CD8-positive, alpha-beta memory T cell (primary cell): ENCODE measurements around the gene CFAP65. TPM values are rescaled to one million over a fixed set of nuclear protein-coding genes. Genes with fewer than 3 reads are reported as not detected.
A peak's percentile ranks its signal among the peaks of the same experiment; 100 is the strongest.

Experiments used
- CTCF ChIA-PET: fragments of 350-600 bp; sonication (Branson Sonifier 250); formaldehyde crosslinking; loops from one replicate; lab custom pipeline; 2021; ENCODE audit warnings: antibody characterized with exemption; lab: Charles Lee
- POLR2A ChIA-PET: fragments of 350-600 bp; sonication (Branson Sonifier 250); formaldehyde crosslinking; loops from one replicate; lab custom pipeline; 2021; ENCODE audit warnings: antibody characterized with exemption; lab: Charles Lee
- DNase-seq, 5 donors: peaks; one replicate each; pipeline versions ENCODE4 v3.0.0 to v3.0.0-alpha.2; 2020 to 2022; ENCODE audit warnings: mixed read lengths in 1 of 5
- H3K27ac ChIP-seq: one replicate; pipeline ENCODE4 v1.7.0; 2013; ENCODE audit warnings: low read depth, mild to moderate bottlenecking, low read length, moderate library complexity
- H3K27me3 ChIP-seq: 2 replicates; pipeline ENCODE4 v1.7.0; 2013; ENCODE audit warnings: low read length, mild to moderate bottlenecking; ENCODE audit not compliant: insufficient read depth, poor library complexity, severe bottlenecking
- H3K36me3 ChIP-seq: 2 replicates; pipeline ENCODE4 v1.7.0; 2013; ENCODE audit warnings: mild to moderate bottlenecking, low read length, moderate library complexity; ENCODE audit not compliant: insufficient read depth
- H3K4me1 ChIP-seq: 2 replicates; pipeline ENCODE4 v1.7.0; 2013; ENCODE audit warnings: mild to moderate bottlenecking, low read length, moderate library complexity; ENCODE audit not compliant: insufficient read depth
- H3K4me3 ChIP-seq: 2 replicates; pipeline ENCODE4 v1.7.0; 2013; ENCODE audit warnings: mild to moderate bottlenecking, low read length
- H3K9me3 ChIP-seq: 2 replicates; pipeline ENCODE4 v1.7.0; 2013; ENCODE audit warnings: mild to moderate bottlenecking, low read length
- H3K27ac Mint-ChIP-seq, 8 donors: one replicate each; pipeline ENCODE4 v1.8.0; 2020 to 2021; ENCODE audit warnings: mixed read lengths in 8 of 8, mild to moderate bottlenecking in 6 of 8, inconsistent platforms in 3 of 8, moderate library complexity in 3 of 8
- H3K27me3 Mint-ChIP-seq, 2 donors: one replicate each; pipeline ENCODE4 v1.8.0; 2020 to 2021; ENCODE audit warnings: mixed read lengths in 2 of 2, mild to moderate bottlenecking in 1 of 2, moderate library complexity in 1 of 2
- H3K36me3 Mint-ChIP-seq, 3 donors: one replicate each; pipeline ENCODE4 v1.8.0; 2020 to 2021; ENCODE audit warnings: mixed read lengths in 3 of 3, inconsistent platforms in 1 of 3, mild to moderate bottlenecking in 1 of 3
- H3K4me1 Mint-ChIP-seq, 3 donors: one replicate each; pipeline ENCODE4 v1.8.0; 2020 to 2021; ENCODE audit warnings: mixed read lengths in 3 of 3, inconsistent platforms in 1 of 3, mild to moderate bottlenecking in 1 of 3
- H3K4me3 Mint-ChIP-seq, 7 donors: one replicate each; pipeline ENCODE4 v1.8.0; 2020 to 2021; ENCODE audit warnings: mixed read lengths in 7 of 7, mild to moderate bottlenecking in 6 of 7, moderate library complexity in 4 of 7, inconsistent platforms in 2 of 7
- H3K9me3 Mint-ChIP-seq, 5 donors: one replicate each; pipeline ENCODE4 v1.8.0; 2020 to 2022; ENCODE audit warnings: mixed read lengths in 5 of 5, mild to moderate bottlenecking in 3 of 5, moderate library complexity in 2 of 5, inconsistent platforms in 1 of 5
- polyA plus RNA-seq: library from polyadenylated mRNA; unstranded; fragments of 300-500 nt; fragmentation: Illumina TruSeq; gene quantifications from one replicate; pipeline ENCODE4 v1.2.3, GENCODE V29; 2021
- total RNA-seq, 2 experiments: library from RNA; stranded (reverse); gene quantifications; one replicate each; pipeline ENCODE4 v1.2.3, GENCODE V29; 2021

The CFAP65 gene
- total and polyA plus RNA-seq, 3 experiments from 2014 or later, result not detected

DNA sequence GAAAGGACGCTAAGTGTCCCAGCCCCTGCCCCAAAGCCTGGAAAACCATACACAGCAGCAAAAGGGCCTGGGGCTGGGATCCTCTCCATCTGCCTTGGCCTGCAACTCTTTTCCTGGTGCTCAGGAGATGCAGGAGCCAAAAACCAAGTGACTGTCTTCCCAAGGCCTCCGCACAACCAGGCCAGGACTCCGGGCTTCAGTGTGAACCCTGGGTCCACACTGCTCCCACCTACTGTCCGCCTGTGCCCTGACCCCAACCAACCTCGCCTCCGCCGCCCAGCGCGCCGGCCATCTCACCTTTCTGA is 57.4 kb downstream of the CFAP65 start:
- ChIA-PET POLR2A (no interaction called here), CTCF (interaction anchor here (1.0 kb wide), 1 partner anchor 12 kb away, joined by 3 read pairs; no protein-coding TSS in a partner anchor)
- H3K4me1 Mint-ChIP-seq, result peaks cover 16 to 53% (median 26%) of the 10 kb centered on the region in 3 donors
- Histone ChIP-seq H3K27ac (no peak overlapping the region), H3K4me3 (no peak overlapping the region), H3K4me1 (peaks cover 35% of the 10 kb centered on the region), H3K9me3 (no peaks in the 10 kb centered on the region), H3K27me3 (peaks cover 57% of the 10 kb centered on the region), H3K36me3 (no peaks in the 10 kb centered on the region)
- no peaks in the 10 kb centered on the region for H3K9me3 Mint-ChIP-seq
- H3K27me3 Mint-ChIP-seq, result peaks cover 50 to 79% of the 10 kb centered on the region in 2 donors
- H3K27ac Mint-ChIP-seq, result no peak overlapping the region
- DNase-seq, result no peak
- H3K4me3 Mint-ChIP-seq, result no peak overlapping the region
- no peaks in the 10 kb centered on the region for H3K36me3 Mint-ChIP-seq

DNA sequence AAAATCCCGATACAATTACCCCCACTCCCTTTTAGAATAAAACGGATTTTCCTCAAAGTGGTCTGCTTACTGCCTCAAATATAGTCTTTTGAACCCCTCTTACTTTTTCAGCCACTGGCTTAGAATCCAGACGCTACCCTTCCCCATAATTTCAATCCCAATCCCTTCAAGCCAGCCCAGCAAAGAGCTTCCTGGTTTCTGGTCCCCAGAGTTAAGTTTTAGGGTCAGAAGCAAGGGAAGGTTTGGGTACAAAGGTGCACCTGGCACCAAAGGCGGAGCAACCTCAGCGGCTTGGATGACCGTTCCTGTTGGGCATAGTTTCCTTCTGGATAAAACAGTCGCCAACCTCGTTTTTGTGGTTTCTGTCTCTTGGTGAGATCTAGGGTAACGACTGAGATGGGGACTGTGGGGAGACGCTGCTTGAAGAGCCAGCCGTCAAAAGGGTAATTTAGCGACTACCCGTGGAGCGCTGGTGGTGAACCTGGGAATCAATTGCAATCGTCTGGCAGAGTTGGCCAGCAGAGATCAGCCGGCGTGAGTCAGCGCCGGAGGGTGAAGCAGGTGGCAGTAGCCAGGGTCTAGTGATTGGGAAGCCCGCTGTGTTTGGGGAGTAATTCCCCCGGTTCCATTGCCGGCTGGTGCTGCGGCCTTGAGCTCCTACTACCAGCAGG is 57.9 kb downstream of the CFAP65 start:
- Mint-ChIP-seq H3K4me3 (peak overlapping the region in 1 of 7 donors; percentile 8), H3K36me3 (no peaks in the 10 kb centered on the region), H3K9me3 (no peaks in the 10 kb centered on the region), H3K27me3 (peaks cover 51 to 78% of the 10 kb centered on the region in 2 donors), H3K27ac (no peak overlapping the region), H3K4me1 (peaks cover 16 to 53% (median 26%) of the 10 kb centered on the region in 3 donors)
- Histone ChIP-seq H3K27ac (no peak overlapping the region), H3K4me3 (no peak overlapping the region), H3K4me1 (peaks cover 35% of the 10 kb centered on the region), H3K9me3 (no peaks in the 10 kb centered on the region), H3K27me3 (peaks cover 57% of the 10 kb centered on the region), H3K36me3 (no peaks in the 10 kb centered on the region)
- DNase-seq, result no peak
- ChIA-PET CTCF (interaction anchor here (1.0 to 1.2 kb wide), 3 partner anchors 12 to 46 kb away, joined by 3 read pairs; no protein-coding TSS in a partner anchor), POLR2A (no interaction called here)

DNA sequence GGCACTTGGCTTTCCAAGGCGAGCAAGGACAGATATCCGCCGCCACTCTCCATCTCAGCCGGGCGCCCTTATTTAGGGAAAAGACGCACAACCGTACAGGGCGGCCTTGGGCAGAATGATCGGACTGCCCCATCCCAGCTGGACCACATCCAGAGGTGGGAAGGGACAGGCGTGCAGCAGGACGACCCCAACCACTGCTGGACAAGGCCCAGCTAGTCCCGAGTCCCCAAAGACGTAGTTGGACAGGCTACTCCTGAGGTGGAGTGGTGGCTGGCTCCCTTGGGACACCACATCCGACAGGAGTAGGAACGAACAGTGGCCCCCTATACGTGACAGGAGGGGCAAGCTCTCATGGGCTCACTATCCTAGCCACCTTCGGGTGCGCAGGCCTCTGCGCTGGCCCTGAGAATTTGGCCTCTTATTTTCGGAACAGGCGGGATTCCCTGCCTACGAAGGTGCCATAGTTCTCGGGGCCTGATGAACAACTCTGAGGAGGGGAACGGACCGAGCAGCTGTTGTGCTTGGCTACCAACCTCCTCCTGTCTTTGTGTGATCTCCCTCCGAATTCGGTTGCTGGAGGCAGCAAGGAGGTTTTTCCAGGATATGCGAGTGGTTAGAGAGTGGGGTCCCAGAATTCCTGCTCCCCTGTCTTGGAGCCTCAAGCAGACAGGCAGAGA is 58.6 kb downstream of the CFAP65 start:
- H3K4me3 Mint-ChIP-seq, result peak overlapping the region; percentile 37 to 78 (median 62)
- Histone ChIP-seq H3K4me1 (peaks cover 35% of the 10 kb centered on the region), H3K27ac (no peak overlapping the region), H3K27me3 (peaks cover 54% of the 10 kb centered on the region), H3K9me3 (no peaks in the 10 kb centered on the region), H3K36me3 (no peaks in the 10 kb centered on the region), H3K4me3 (no peak overlapping the region)
- H3K9me3 Mint-ChIP-seq, result no peaks in the 10 kb centered on the region
- peak overlapping the region in 1 of 8 donors; percentile 53 for H3K27ac Mint-ChIP-seq
- POLR2A ChIA-PET, result no interaction called here
- DNase-seq, result no peak
- peaks cover 16 to 53% (median 26%) of the 10 kb centered on the region in 3 donors for H3K4me1 Mint-ChIP-seq
- CTCF ChIA-PET, result interaction anchor here (1.0 to 3.0 kb wide), 7 partner anchors 12 to 548 kb away, joined by 3 to 28 read pairs (median 3); no protein-coding TSS in a partner anchor
- H3K27me3 Mint-ChIP-seq, result peaks cover 53 to 75% of the 10 kb centered on the region in 2 donors
- no peaks in the 10 kb centered on the region for H3K36me3 Mint-ChIP-seq

DNA sequence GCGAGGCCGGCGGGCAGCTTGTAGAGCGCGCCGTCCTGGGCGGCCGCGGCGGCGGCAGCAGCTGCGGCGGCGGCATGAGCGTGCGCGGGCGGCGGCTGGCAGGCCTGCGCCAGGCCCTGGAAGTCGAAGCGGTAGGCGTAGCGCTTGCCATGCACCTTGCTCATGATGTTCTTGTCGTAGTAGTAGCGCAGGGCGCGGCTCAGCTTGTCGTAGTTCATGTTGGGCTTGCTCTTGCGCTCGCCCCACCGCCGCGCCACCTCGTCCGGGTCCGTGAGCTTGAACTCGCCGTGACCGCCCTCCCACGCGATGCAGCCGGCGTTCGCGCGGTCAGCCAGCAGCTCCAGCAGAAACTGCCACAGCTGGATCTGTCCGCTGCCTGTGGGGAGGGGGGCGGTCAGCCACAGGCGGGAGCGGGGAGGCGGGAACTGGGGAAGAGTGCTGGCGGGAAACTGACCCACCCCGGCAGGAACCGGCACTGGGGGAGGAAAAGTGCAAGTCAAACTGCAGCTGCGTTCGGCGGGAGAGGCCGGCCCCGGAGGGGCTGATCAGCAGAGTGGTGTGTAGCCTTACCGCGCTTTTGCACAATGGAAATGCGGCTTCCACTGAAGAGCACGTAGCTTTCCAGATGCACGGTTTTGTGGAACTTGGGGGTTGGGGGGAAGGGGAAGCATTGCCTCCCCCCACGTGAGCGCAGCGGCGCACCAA is 59.3 kb downstream of the CFAP65 start:
- Mint-ChIP-seq H3K4me1 (peaks cover 16 to 53% (median 26%) of the 10 kb centered on the region in 3 donors), H3K36me3 (no peaks in the 10 kb centered on the region), H3K27me3 (peaks cover 49 to 75% of the 10 kb centered on the region in 2 donors), H3K9me3 (no peaks in the 10 kb centered on the region), H3K4me3 (peak overlapping the region; percentile 37 to 78 (median 62)), H3K27ac (peak overlapping the region in 1 of 8 donors; percentile 53)
- Histone ChIP-seq H3K4me3 (no peak overlapping the region), H3K27ac (no peak overlapping the region), H3K4me1 (peaks cover 35% of the 10 kb centered on the region), H3K9me3 (no peaks in the 10 kb centered on the region), H3K27me3 (peaks cover 48% of the 10 kb centered on the region), H3K36me3 (no peaks in the 10 kb centered on the region)
- ChIA-PET POLR2A (no interaction called here), CTCF (interaction anchor here (0.8 to 3.0 kb wide), 7 partner anchors 13 to 549 kb away, joined by 3 to 28 read pairs (median 3); no protein-coding TSS in a partner anchor)
- peak in 1 of 5 donors; percentile 29 for DNase-seq

DNA sequence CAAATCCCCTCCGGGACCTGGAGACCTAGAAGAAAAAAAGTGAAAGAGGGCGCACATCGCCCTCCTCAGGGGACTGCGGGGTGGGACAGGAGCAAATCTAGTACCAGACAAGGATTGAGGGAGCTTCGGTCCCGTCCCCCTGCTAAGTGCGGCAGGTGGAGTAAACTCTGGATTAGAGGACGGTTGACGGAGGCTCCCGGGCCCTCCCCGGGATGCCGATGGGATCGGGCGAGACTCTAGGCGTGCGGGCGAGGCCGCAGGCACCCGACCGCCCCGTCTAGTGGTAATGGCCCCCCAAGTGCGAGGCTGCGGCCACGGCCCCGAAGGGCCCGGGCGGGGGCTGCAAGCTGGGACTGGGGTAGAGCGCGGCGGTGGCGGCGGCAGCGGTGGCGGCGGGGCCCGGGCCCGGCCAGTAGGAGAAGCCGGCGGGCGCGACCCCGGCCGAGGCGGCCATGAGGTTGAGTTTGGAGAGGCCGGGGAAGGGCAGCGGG is 59.9 kb downstream of the CFAP65 start:
- Mint-ChIP-seq H3K27ac (peak overlapping the region in 3 of 8 donors; percentile 61 to 93 (median 61)), H3K36me3 (no peaks in the 10 kb centered on the region), H3K27me3 (peaks cover 49 to 75% of the 10 kb centered on the region in 2 donors), H3K9me3 (no peaks in the 10 kb centered on the region), H3K4me3 (peak overlapping the region; percentile 76 to 91 (median 84)), H3K4me1 (peaks cover 16 to 53% (median 26%) of the 10 kb centered on the region in 3 donors)
- no peak for DNase-seq
- Histone ChIP-seq H3K9me3 (no peaks in the 10 kb centered on the region), H3K36me3 (no peaks in the 10 kb centered on the region), H3K27ac (no peak overlapping the region), H3K27me3 (peaks cover 42% of the 10 kb centered on the region), H3K4me1 (peaks cover 35% of the 10 kb centered on the region), H3K4me3 (peak overlapping the region; percentile 34)
- ChIA-PET POLR2A (no interaction called here), CTCF (interaction anchor here (0.8 to 3.0 kb wide), 8 partner anchors 14 to 550 kb away, joined by 3 to 28 read pairs (median 8); partner anchors contain the start of gene CDK5R2)

DNA sequence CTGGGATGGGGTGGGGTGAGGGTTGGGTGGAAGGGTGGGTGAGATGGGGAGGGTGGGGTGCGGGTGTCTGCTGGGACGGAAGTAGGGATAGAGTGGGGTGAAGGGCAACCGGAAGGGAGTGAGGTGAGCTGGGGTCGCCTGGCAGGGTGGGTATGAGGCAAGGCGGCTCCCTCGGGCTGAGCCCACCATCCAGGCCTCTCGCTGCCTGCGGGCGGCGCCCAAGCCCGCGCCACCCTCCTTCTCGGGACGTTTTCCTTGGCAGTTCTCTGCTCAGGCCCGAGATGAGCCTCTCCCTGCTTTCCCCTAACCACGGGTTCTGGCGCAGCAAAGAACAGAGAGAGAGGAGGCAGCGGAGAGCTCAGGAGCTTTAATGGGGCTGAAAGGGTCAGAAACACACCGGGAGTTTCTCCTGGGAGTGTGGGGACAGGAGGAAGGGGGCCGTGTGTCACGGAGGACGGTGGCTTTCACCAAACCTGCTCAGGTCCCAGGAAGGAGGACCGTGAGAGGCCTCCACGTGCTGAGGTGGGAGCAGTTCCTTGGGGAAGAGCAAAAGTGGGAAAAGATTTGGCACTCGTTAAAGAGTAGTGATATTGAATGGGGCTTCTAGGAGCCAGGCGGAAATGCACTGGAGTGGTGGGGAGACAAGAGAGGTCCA is 60.5 kb downstream of the CFAP65 start:
- no peak for DNase-seq
- Mint-ChIP-seq H3K27me3 (peaks cover 46 to 75% of the 10 kb centered on the region in 2 donors), H3K9me3 (no peaks in the 10 kb centered on the region), H3K4me1 (peaks cover 16 to 49% (median 26%) of the 10 kb centered on the region in 3 donors), H3K4me3 (peak overlapping the region; percentile 76 to 91 (median 84)), H3K27ac (peak overlapping the region in 4 of 8 donors; percentile 61 to 93 (median 70)), H3K36me3 (no peaks in the 10 kb centered on the region)
- no peak overlapping the region for H3K27ac ChIP-seq
- POLR2A ChIA-PET, result no interaction called here
- CTCF ChIA-PET, result interaction anchor here (0.5 to 3.0 kb wide), 34 partner anchors 7 to 340 kb away, joined by 3 to 28 read pairs (median 5); partner anchors contain the start of genes CDK5R2, CFAP65 and CRYBA2
- no peaks in the 10 kb centered on the region for H3K9me3 ChIP-seq
- no peaks in the 10 kb centered on the region for H3K36me3 ChIP-seq
- H3K4me3 ChIP-seq, result peak overlapping the region; percentile 34
- peaks cover 41% of the 10 kb centered on the region for H3K27me3 ChIP-seq
- H3K4me1 ChIP-seq, result peaks cover 35% of the 10 kb centered on the region
